Suprapubic skin (tissue), 4 donors: ENCODE results near the gene TSPOAP1. TPM values are rescaled to one million over a fixed set of nuclear protein-coding genes. Genes with fewer than 3 reads are reported as not detected.

ENCODE experiments used
- DNase-seq, 2 donors: peaks; one replicate each; pipeline ENCODE4 v3.0.0-alpha.2; 2019; ENCODE audit warnings: low spot score in 2 of 2
- H3K27ac ChIP-seq: fragments of 200-600 bp; sonication (generic); one replicate; pipeline ENCODE4 v1.5.1; 2019
- H3K27me3 ChIP-seq: fragments of 200-600 bp; sonication (generic); one replicate; pipeline ENCODE4 v1.5.1; 2019
- H3K36me3 ChIP-seq: fragments of 200-600 bp; sonication (generic); one replicate; pipeline ENCODE4 v1.5.1; 2019
- H3K4me1 ChIP-seq: fragments of 200-600 bp; sonication (generic); one replicate; pipeline ENCODE4 v1.5.1; 2019
- H3K4me3 ChIP-seq: fragments of 200-600 bp; sonication (generic); one replicate; pipeline ENCODE4 v1.5.1; 2019; ENCODE audit warnings: mild to moderate bottlenecking
- H3K9me3 ChIP-seq: fragments of 200-600 bp; sonication (generic); one replicate; pipeline ENCODE4 v1.5.1; 2019
- CTCF ChIP-seq, 2 donors: fragments of 200-600 bp in 1 of 2; fragments of 450-650 bp in 1 of 2; sonication (generic) in 1 of 2; IDR thresholded peaks; one replicate each; pipeline ENCODE4 v1.5.1; 2016 to 2019; ENCODE audit warnings: antibody characterized with exemption in 2 of 2, mild to moderate bottlenecking in 1 of 2, moderate library complexity in 1 of 2
- EP300 ChIP-seq: sonication (generic); formaldehyde crosslinking; IDR thresholded peaks from one replicate; pipeline ENCODE4 v1.6.1; 2017; ENCODE audit warnings: antibody characterized with exemption
- POLR2A ChIP-seq, 2 donors: fragments of 450-650 bp; IDR thresholded peaks; one replicate each; pipeline ENCODE4 v1.6.1; 2017; ENCODE audit warnings: antibody characterized with exemption in 2 of 2, mild to moderate bottlenecking in 2 of 2, moderate library complexity in 2 of 2
- POLR2AphosphoS5 ChIP-seq, 3 donors: sonication (generic); formaldehyde crosslinking; IDR thresholded peaks; one replicate each; pipeline ENCODE4 v1.6.1; 2017; ENCODE audit warnings: antibody characterized with exemption in 3 of 3
- WGBS: methylation state at CpG from one replicate; pipeline ENCODE4 v1.1.5; 2018; 5-methylcytosine and 5-hydroxymethylcytosine counted together
- total RNA-seq, 4 donors: library from RNA; depleted of rRNA; stranded (reverse); fragments of >200 nt; gene quantifications; one replicate each; pipeline ENCODE4 v1.1.0, GENCODE V29; 2016

Gene TSPOAP1
- total RNA-seq, 4 donors from 2014 or later = 6.8 to 26.9 (median 12.4) TPM

- DNase-seq = no peak
- H3K27me3 ChIP-seq = no peaks in the 10 kb centered on the region
- 70% methylated on average over 5 of the region's 5 CpGs for WGBS
- peaks cover 19% of the 10 kb centered on the region for H3K4me1 ChIP-seq
- H3K9me3 ChIP-seq = no peaks in the 10 kb centered on the region
- TF ChIP-seq CTCF (IDR thresholded peaks at IDR 0.05) (no peak), POLR2A (IDR thresholded peaks at IDR 0.05) (no peak), EP300 (no peak), POLR2AphosphoS5 (IDR thresholded peaks at IDR 0.05) (no peak)
- H3K4me3 ChIP-seq = no peak overlapping the region
- no peak overlapping the region for H3K27ac ChIP-seq
- H3K36me3 ChIP-seq = no peaks in the 10 kb centered on the region
These were observed 46.7 kb upstream of the TSPOAP1 start for GRCh38 chr17:58375256-58375655.

GRCh38 chr17:58373923-58374322 lies 45.3 kb upstream of the TSPOAP1 start:
- no peaks in the 10 kb centered on the region for H3K36me3 ChIP-seq
- H3K27ac ChIP-seq = no peak overlapping the region
- DNase-seq = no peak
- H3K9me3 ChIP-seq = no peaks in the 10 kb centered on the region
- peaks cover 25% of the 10 kb centered on the region for H3K4me1 ChIP-seq
- no peak for TF ChIP-seq POLR2AphosphoS5 (IDR thresholded peaks at IDR 0.05)
- TF ChIP-seq POLR2A (IDR thresholded peaks at IDR 0.05) = no peak
- TF ChIP-seq CTCF (IDR thresholded peaks at IDR 0.05) = no peak
- no peak for TF ChIP-seq EP300
- 98% methylated on average over 1 of the region's 1 CpG for WGBS
- no peaks in the 10 kb centered on the region for H3K27me3 ChIP-seq
- H3K4me3 ChIP-seq = no peak overlapping the region

- no peaks in the 10 kb centered on the region for H3K27me3 ChIP-seq
- no peak overlapping the region for H3K27ac ChIP-seq
- 80% methylated on average over 5 of the region's 5 CpGs for WGBS
- H3K36me3 ChIP-seq = no peaks in the 10 kb centered on the region
- no peak for DNase-seq
- H3K4me1 ChIP-seq = peaks cover 25% of the 10 kb centered on the region
- no peak overlapping the region for H3K4me3 ChIP-seq
- TF ChIP-seq CTCF (IDR thresholded peaks at IDR 0.05) (no peak), EP300 (no peak), POLR2AphosphoS5 (IDR thresholded peaks at IDR 0.05) (no peak), POLR2A (IDR thresholded peaks at IDR 0.05) (no peak)
- no peaks in the 10 kb centered on the region for H3K9me3 ChIP-seq
These were observed 44.4 kb upstream of the TSPOAP1 start for GRCh38 chr17:58373003-58373402.

- H3K4me1 ChIP-seq = peaks cover 15% of the 10 kb centered on the region
- H3K4me3 ChIP-seq = no peak overlapping the region
- no peaks in the 10 kb centered on the region for H3K9me3 ChIP-seq
- no peak overlapping the region for H3K27ac ChIP-seq
- no peak for DNase-seq
- no peaks in the 10 kb centered on the region for H3K36me3 ChIP-seq
- no peak for TF ChIP-seq POLR2AphosphoS5 (IDR thresholded peaks at IDR 0.05)
- WGBS = 68% methylated on average over 6 of the region's 6 CpGs
- no peaks in the 10 kb centered on the region for H3K27me3 ChIP-seq
These were observed 42.8 kb upstream of the TSPOAP1 start for GRCh38 chr17:58371300-58371950.

- DNase-seq = no peak
- WGBS = 94% methylated on average over 9 of the region's 9 CpGs
- Histone ChIP-seq H3K9me3 (no peaks in the 10 kb centered on the region), H3K27ac (no peak overlapping the region), H3K27me3 (no peaks in the 10 kb centered on the region), H3K4me3 (no peak overlapping the region), H3K4me1 (peaks cover 17% of the 10 kb centered on the region), H3K36me3 (no peaks in the 10 kb centered on the region)
- no peak for TF ChIP-seq CTCF (IDR thresholded peaks at IDR 0.05)
- no peak for TF ChIP-seq POLR2A (IDR thresholded peaks at IDR 0.05)
- TF ChIP-seq EP300 = no peak
- no peak for TF ChIP-seq POLR2AphosphoS5 (IDR thresholded peaks at IDR 0.05)
These were observed 42.1 kb upstream of the TSPOAP1 start for GRCh38 chr17:58370716-58371115.

GRCh38 chr17:58370309-58370708 lies 41.7 kb upstream of the TSPOAP1 start:
- Histone ChIP-seq H3K27me3 (no peaks in the 10 kb centered on the region), H3K36me3 (no peaks in the 10 kb centered on the region), H3K4me1 (peaks cover 22% of the 10 kb centered on the region), H3K9me3 (no peaks in the 10 kb centered on the region), H3K4me3 (no peak overlapping the region), H3K27ac (no peak overlapping the region)
- 91% methylated on average over 5 of the region's 5 CpGs for WGBS
- no peak for DNase-seq
- TF ChIP-seq CTCF (IDR thresholded peaks at IDR 0.05) = no peak
- TF ChIP-seq POLR2AphosphoS5 (IDR thresholded peaks at IDR 0.05) = no peak
- no peak for TF ChIP-seq EP300
- TF ChIP-seq POLR2A (IDR thresholded peaks at IDR 0.05) = no peak
